Right atrium auricular region (tissue), 2 donors: ENCODE data around the gene MPI. TPM values are rescaled to one million over a fixed set of nuclear protein-coding genes. Genes with fewer than 3 reads are reported as not detected.
"Not testable (repeated sequence)": the region's sequence is repeated elsewhere in the genome, so short reads cannot be mapped to it uniquely, and the experiment has no call there.

Experiments used
- DNase-seq: peaks from one replicate; pipeline ENCODE4 v3.0.0-alpha.2; 2019; ENCODE audit warnings: low spot score
- H3K27ac ChIP-seq, 2 donors: fragments of 200-600 bp; sonication (generic); 1 replicate in 1 of 2; 2 replicates in 1 of 2; pipeline ENCODE4 v1.5.1; 2016 to 2019
- H3K27me3 ChIP-seq, 2 donors: fragments of 200-600 bp; sonication (generic); one replicate each; pipeline versions ENCODE4 v1.5.1 to v1.6.0; 2017 to 2019
- H3K36me3 ChIP-seq: fragments of 200-600 bp; sonication (generic); one replicate; pipeline ENCODE4 v1.5.1; 2016
- H3K4me1 ChIP-seq, 2 donors: fragments of 200-600 bp; sonication (generic); one replicate each; pipeline versions ENCODE4 v1.5.1 to v1.6.0; 2017 to 2019
- H3K4me3 ChIP-seq, 2 donors: fragments of 200-600 bp; sonication (generic); 1 replicate in 1 of 2; 2 replicates in 1 of 2; pipeline ENCODE4 v1.5.1; 2017 to 2019; ENCODE audit warnings: mild to moderate bottlenecking in 1 of 2, moderate library complexity in 1 of 2
- H3K9me3 ChIP-seq, 2 donors: fragments of 200-600 bp; sonication (generic); one replicate each; pipeline ENCODE4 v1.5.1; 2019
- CTCF ChIP-seq, 2 donors: fragments of 200-600 bp; sonication (generic); IDR thresholded peaks; one replicate each; pipeline ENCODE4 v1.5.1; 2019; ENCODE audit warnings: antibody characterized with exemption in 2 of 2
- total RNA-seq, 2 donors: library from RNA; depleted of rRNA; stranded (reverse); fragments of >200 nt; gene quantifications; one replicate each; pipeline ENCODE4 v1.1.0, GENCODE V29; 2016

The MPI gene
- total RNA-seq, 2 donors from 2014 or later: 59.3 to 131 TPM

GRCh38 chr15:74928771-74929198, 38.9 kb downstream of the MPI start:
- no peaks in the 10 kb centered on the region for H3K9me3 ChIP-seq
- no peaks in the 10 kb centered on the region for H3K27me3 ChIP-seq
- peaks cover 62% of the 10 kb centered on the region for H3K36me3 ChIP-seq
- peaks cover 0 to 6% of the 10 kb centered on the region in 2 donors for H3K4me1 ChIP-seq
- no peak overlapping the region for H3K4me3 ChIP-seq
- TF ChIP-seq CTCF (IDR thresholded peaks at IDR 0.05): no peak
- DNase-seq: no peak
- H3K27ac ChIP-seq: no peak overlapping the region

- Histone ChIP-seq H3K36me3 (peaks cover 20% of the 10 kb centered on the region), H3K27ac (peak overlapping the region in 1 of 2 donors; percentile 27), H3K4me3 (no peak overlapping the region), H3K27me3 (no peaks in the 10 kb centered on the region), H3K9me3 (no peaks in the 10 kb centered on the region), H3K4me1 (peaks cover 0 to 39% of the 10 kb centered on the region in 2 donors)
- TF ChIP-seq CTCF (IDR thresholded peaks at IDR 0.05): no peak
- no peak for DNase-seq
Measured at GRCh38 chr15:74933573-74933972, 43.7 kb downstream of the MPI start.

- H3K27me3 ChIP-seq, DNase-seq, H3K9me3 ChIP-seq, H3K4me3 ChIP-seq, H3K36me3 ChIP-seq: not testable (repeated sequence)
- peaks cover 0 to 40% of the 10 kb centered on the region in 2 donors for H3K4me1 ChIP-seq
- peak overlapping the region in 1 of 2 donors; percentile 5 for H3K27ac ChIP-seq
Measured at GRCh38 chr15:74935193-74935592, 45.4 kb downstream of the MPI start.

- Histone ChIP-seq H3K9me3 (no peaks in the 10 kb centered on the region), H3K27ac (peak overlapping the region; percentile 97 to 98), H3K4me3 (peak overlapping the region; percentile 91 to 97), H3K27me3 (no peaks in the 10 kb centered on the region), H3K4me1 (peaks cover 0 to 40% of the 10 kb centered on the region in 2 donors), H3K36me3 (no peaks in the 10 kb centered on the region)
- DNase-seq: no peak
- no peak for TF ChIP-seq CTCF (IDR thresholded peaks at IDR 0.05)
Measured at GRCh38 chr15:74937272-74937589, 47.4 kb downstream of the MPI start.

GRCh38 chr15:74937590-74938371, 47.9 kb downstream of the MPI start, which contains the start of gene COX5A:
TSS of gene COX5A (minus strand) at chr15:74938073. CDS start at chr15:74938014, 59 bp downstream.
- TF ChIP-seq CTCF (IDR thresholded peaks at IDR 0.05): no peak
- Histone ChIP-seq H3K27me3 (no peaks in the 10 kb centered on the region), H3K9me3 (no peaks in the 10 kb centered on the region), H3K36me3 (no peaks in the 10 kb centered on the region), H3K4me3 (peak within 1 kb of the TSS; percentile 91 to 97), H3K27ac (peak within 1 kb of the TSS; percentile 97 to 98), H3K4me1 (peaks cover 0 to 40% of the 10 kb centered on the region in 2 donors)
- DNase-seq: peak; percentile 97

GRCh38 chr15:74950078-74950908, 60.5 kb downstream of the MPI start:
- Histone ChIP-seq H3K36me3 (no peaks in the 10 kb centered on the region), H3K27me3 (no peaks in the 10 kb centered on the region), H3K9me3 (no peaks in the 10 kb centered on the region), H3K4me1 (peaks cover 0 to 19% of the 10 kb centered on the region in 2 donors), H3K4me3 (no peak overlapping the region), H3K27ac (no peak overlapping the region)
- DNase-seq: peak; percentile 86
- peak; percentile 98 to 99 for TF ChIP-seq CTCF (IDR thresholded peaks at IDR 0.05)
